Measurements from ENCODE around the gene MX1.

Gene MX1

DNA sequence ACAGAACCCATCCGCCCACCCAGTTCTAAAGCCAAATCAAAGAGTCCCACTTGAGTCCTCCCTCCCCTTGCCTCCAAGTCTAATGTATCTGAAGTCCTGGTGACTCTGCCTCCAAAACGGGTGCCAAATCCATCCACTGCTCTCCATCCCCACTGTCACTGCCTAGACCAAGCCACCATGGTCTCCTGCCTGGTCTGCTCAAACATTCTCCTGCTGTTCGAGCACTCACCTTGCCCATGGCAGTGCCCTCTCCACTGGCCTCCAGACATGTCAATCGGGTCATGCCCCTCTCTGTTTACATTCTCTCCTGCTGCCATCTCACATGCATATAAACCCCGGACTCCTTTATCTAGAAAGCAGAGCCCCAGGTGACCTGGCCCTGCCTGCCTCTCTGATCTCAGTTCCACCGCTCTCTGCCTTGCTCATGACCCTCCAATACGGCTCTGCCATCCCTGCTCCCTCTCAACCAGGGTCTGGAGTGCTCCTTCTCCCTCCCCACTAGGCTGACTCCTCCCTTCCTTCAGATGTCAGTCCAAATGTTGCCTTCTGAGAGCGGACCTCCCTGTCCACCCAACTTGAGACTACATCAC is 32.1 kb upstream of the MX1 start:
- H3K27ac ChIP-seq (ENCODE audit: low read depth in 2 of 2, low read length in 2 of 2) = no peak overlapping the region
- peaks cover 0 to 3% of the 10 kb centered on the region in 2 donors for H3K27me3 ChIP-seq (ENCODE audit: control insufficient read depth in 2 of 2, insufficient read depth in 2 of 2, low read length in 2 of 2)
- no peak overlapping the region for H3K9ac ChIP-seq (ENCODE audit: low read depth in 1 of 2, low read length in 2 of 2)
- no peaks in the 10 kb centered on the region for H3K9me3 ChIP-seq (ENCODE audit: control insufficient read depth in 2 of 2, low read length in 2 of 2)
- H3K4me1 ChIP-seq (ENCODE audit: control insufficient read depth in 2 of 2, insufficient read depth in 2 of 2, low read length in 2 of 2) = no peaks in the 10 kb centered on the region
- no peaks in the 10 kb centered on the region for H3K36me3 ChIP-seq (ENCODE audit: control insufficient read depth in 2 of 2, insufficient read depth in 2 of 2, low read length in 2 of 2)
- no peak overlapping the region for H3K4me3 ChIP-seq (ENCODE audit: low read length in 2 of 2)

DNA sequence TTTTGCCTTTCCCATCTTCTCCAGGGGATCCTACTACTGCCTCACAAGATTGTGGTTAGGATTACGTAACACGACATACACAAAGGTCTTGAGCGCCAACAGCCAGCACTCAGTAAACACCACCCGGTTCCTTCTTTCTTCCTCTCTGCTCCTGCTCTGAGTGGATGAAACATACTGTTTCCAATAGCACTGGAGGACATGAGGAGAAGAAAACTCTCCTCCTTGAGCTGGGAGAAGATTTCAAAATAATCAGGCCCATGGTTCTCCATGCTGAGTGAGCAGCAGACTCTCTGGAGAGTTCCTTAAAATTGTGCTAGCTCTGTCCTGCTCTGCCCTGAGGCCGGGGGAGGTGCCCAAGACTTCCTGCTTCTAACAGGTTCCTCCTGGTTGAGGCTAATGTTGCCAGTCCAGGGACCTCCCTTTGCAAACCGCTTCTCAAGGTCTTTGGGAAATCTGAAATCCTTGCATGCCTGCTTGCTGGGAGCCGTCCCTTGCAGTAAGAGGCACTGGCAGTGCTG is 29.4 kb upstream of the MX1 start:
- peaks cover 0 to 3% of the 10 kb centered on the region in 2 donors for H3K27me3 ChIP-seq (ENCODE audit: control insufficient read depth in 2 of 2, insufficient read depth in 2 of 2, low read length in 2 of 2)
- H3K9me3 ChIP-seq (ENCODE audit: control insufficient read depth in 2 of 2, low read length in 2 of 2) = no peaks in the 10 kb centered on the region
- peak overlapping the region in 1 of 2 donors; percentile 7 for H3K27ac ChIP-seq (ENCODE audit: low read depth in 2 of 2, low read length in 2 of 2)
- no peak overlapping the region for H3K4me3 ChIP-seq (ENCODE audit: low read length in 2 of 2)
- no peaks in the 10 kb centered on the region for H3K4me1 ChIP-seq (ENCODE audit: control insufficient read depth in 2 of 2, insufficient read depth in 2 of 2, low read length in 2 of 2)
- H3K9ac ChIP-seq (ENCODE audit: low read depth in 1 of 2, low read length in 2 of 2) = peak overlapping the region in 1 of 2 donors; percentile 2
- no peaks in the 10 kb centered on the region for H3K36me3 ChIP-seq (ENCODE audit: control insufficient read depth in 2 of 2, insufficient read depth in 2 of 2, low read length in 2 of 2)

DNA sequence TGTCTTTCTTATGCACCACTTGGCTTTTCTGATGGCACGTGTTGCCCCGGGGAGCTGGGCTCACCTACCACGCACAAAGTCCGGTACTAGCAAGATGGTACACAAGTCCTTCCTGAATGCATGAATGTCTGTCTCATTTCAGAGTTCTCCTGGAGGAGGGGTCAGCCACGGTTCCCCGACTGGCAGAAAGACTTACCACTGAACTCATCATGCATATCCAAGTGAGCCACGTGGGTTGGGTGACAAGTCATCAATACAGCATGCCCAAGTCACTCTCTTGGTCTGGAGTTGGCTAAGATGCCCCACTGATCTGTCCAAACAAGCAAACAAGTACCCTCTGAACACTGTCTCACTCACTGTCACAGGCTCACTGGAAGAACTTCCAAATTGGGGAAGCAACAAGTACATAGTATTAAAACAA is 28.6 kb upstream of the MX1 start:
- Histone ChIP-seq H3K9me3 (ENCODE audit: control insufficient read depth in 2 of 2, low read length in 2 of 2) (no peaks in the 10 kb centered on the region), H3K27me3 (ENCODE audit: control insufficient read depth in 2 of 2, insufficient read depth in 2 of 2, low read length in 2 of 2) (peaks cover 0 to 3% of the 10 kb centered on the region in 2 donors), H3K4me1 (ENCODE audit: control insufficient read depth in 2 of 2, insufficient read depth in 2 of 2, low read length in 2 of 2) (no peaks in the 10 kb centered on the region), H3K9ac (ENCODE audit: low read depth in 1 of 2, low read length in 2 of 2) (no peak overlapping the region), H3K4me3 (ENCODE audit: low read length in 2 of 2) (no peak overlapping the region), H3K36me3 (ENCODE audit: control insufficient read depth in 2 of 2, insufficient read depth in 2 of 2, low read length in 2 of 2) (peaks cover 0 to 5% of the 10 kb centered on the region in 2 donors), H3K27ac (ENCODE audit: low read depth in 2 of 2, low read length in 2 of 2) (no peak overlapping the region)

DNA sequence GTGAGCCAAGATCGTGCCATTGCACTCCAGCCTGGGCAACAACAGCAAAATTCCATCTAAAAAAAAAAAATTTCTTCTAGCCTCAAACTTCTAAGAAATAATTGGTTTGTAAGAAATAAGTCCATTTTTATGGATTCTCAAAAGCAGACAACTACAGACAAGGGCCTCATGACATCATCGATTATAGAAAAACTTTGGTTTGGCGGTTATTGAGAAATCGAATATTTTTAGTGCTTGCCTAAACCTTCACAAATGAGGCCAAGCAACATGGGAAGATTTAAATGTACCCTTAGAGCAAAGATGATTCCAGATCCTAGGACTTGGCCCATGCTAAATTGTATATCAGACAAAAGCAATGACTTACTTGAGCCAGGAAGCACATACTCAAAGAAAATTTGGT is 27.8 kb upstream of the MX1 start:
- no peak overlapping the region for H3K27ac ChIP-seq (ENCODE audit: low read depth in 2 of 2, low read length in 2 of 2)
- H3K4me1 ChIP-seq (ENCODE audit: control insufficient read depth in 2 of 2, insufficient read depth in 2 of 2, low read length in 2 of 2) = no peaks in the 10 kb centered on the region
- H3K4me3 ChIP-seq (ENCODE audit: low read length in 2 of 2) = no peak overlapping the region
- no peak overlapping the region for H3K9ac ChIP-seq (ENCODE audit: low read depth in 1 of 2, low read length in 2 of 2)
- H3K36me3 ChIP-seq (ENCODE audit: control insufficient read depth in 2 of 2, insufficient read depth in 2 of 2, low read length in 2 of 2) = peaks cover 0 to 5% of the 10 kb centered on the region in 2 donors
- H3K27me3 ChIP-seq (ENCODE audit: control insufficient read depth in 2 of 2, insufficient read depth in 2 of 2, low read length in 2 of 2) = peaks cover 0 to 3% of the 10 kb centered on the region in 2 donors
- H3K9me3 ChIP-seq (ENCODE audit: control insufficient read depth in 2 of 2, low read length in 2 of 2) = no peaks in the 10 kb centered on the region

DNA sequence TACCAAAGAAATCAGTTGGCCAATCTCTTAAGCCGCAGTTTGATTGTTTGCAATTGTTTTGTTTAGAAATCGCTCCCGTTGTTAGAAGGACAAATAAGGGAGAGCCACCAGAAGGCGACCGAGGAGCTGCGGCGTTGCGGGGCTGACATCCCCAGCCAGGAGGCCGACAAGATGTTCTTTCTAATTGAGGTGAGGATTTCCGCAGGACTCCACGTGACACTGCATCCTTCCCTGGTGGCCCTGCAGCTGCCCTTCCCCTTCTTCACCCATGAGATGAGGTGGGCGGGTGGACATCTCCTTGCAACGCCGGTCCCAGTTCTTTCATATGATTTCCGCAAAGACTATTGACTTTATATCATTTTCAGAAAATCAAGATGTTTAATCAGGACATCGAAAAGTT is 27.2 kb upstream of the MX1 start:
- no peak overlapping the region for H3K27ac ChIP-seq (ENCODE audit: low read depth in 2 of 2, low read length in 2 of 2)
- H3K9me3 ChIP-seq (ENCODE audit: control insufficient read depth in 2 of 2, low read length in 2 of 2) = no peaks in the 10 kb centered on the region
- H3K27me3 ChIP-seq (ENCODE audit: control insufficient read depth in 2 of 2, insufficient read depth in 2 of 2, low read length in 2 of 2) = peaks cover 0 to 1% of the 10 kb centered on the region in 2 donors
- H3K4me3 ChIP-seq (ENCODE audit: low read length in 2 of 2) = no peak overlapping the region
- H3K9ac ChIP-seq (ENCODE audit: low read depth in 1 of 2, low read length in 2 of 2) = no peak overlapping the region
- H3K36me3 ChIP-seq (ENCODE audit: control insufficient read depth in 2 of 2, insufficient read depth in 2 of 2, low read length in 2 of 2) = peaks cover 0 to 5% of the 10 kb centered on the region in 2 donors
- H3K4me1 ChIP-seq (ENCODE audit: control insufficient read depth in 2 of 2, insufficient read depth in 2 of 2, low read length in 2 of 2) = no peaks in the 10 kb centered on the region

DNA sequence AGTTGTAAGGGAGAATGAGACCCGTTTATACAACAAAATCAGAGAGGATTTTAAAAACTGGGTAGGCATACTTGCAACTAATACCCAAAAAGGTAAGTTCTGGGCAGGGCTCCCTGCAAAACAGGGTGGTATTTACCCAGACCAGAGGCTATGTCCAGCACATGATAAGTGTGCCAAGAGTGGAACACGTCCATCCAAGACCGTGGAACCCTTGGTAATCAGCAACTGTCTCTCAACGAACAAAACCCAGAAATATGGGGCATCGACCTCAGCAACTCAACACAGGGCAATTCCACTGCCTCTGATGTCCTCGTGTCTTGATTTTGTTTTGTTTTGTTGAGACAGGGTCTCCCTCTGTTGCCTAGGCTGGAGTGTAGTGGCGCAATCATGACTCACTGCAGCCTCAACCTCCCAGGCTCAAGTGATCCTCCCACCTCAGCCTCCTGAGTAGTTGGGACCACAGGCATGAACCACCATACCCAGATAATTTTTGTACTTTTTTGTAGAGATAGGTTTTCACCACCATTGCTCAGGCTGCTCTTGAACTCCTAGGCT is 26.7 kb upstream of the MX1 start:
- peaks cover 0 to 5% of the 10 kb centered on the region in 2 donors for H3K36me3 ChIP-seq (ENCODE audit: control insufficient read depth in 2 of 2, insufficient read depth in 2 of 2, low read length in 2 of 2)

DNA sequence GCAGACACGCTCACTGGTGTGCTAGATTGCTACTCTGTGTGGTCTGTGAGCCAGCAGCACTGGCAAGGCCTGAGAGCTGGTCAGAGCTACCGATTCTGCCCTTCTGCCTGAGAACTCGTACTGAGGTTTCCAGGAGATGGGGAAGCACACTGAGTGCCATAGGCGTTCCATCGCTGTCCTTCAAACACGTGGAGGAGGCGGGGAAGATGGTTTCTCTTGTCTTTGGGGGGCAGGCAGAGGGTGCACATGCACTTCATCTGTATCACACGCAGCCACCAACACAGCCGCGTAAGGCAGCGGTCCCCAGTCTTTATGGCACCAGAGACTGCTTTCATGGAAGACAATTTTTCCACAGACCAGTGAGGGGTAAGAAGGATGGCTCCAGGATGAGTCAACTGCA is 23.8 kb upstream of the MX1 start:
- peaks cover 0 to 6% of the 10 kb centered on the region in 2 donors for H3K36me3 ChIP-seq (ENCODE audit: control insufficient read depth in 2 of 2, insufficient read depth in 2 of 2, low read length in 2 of 2)
- H3K4me1 ChIP-seq (ENCODE audit: control insufficient read depth in 2 of 2, insufficient read depth in 2 of 2, low read length in 2 of 2) = no peaks in the 10 kb centered on the region
- H3K9me3 ChIP-seq (ENCODE audit: control insufficient read depth in 2 of 2, low read length in 2 of 2) = no peaks in the 10 kb centered on the region
- H3K4me3 ChIP-seq (ENCODE audit: low read length in 2 of 2) = no peak overlapping the region
- no peak overlapping the region for H3K9ac ChIP-seq (ENCODE audit: low read depth in 1 of 2, low read length in 2 of 2)
- H3K27me3 ChIP-seq (ENCODE audit: control insufficient read depth in 2 of 2, insufficient read depth in 2 of 2, low read length in 2 of 2) = no peaks in the 10 kb centered on the region
- H3K27ac ChIP-seq (ENCODE audit: low read depth in 2 of 2, low read length in 2 of 2) = no peak overlapping the region

More for the DNA sequence above, 26.7 kb upstream of the MX1 start:
- no peak overlapping the region for H3K27ac ChIP-seq (ENCODE audit: low read depth in 2 of 2, low read length in 2 of 2)
- no peak overlapping the region for H3K9ac ChIP-seq (ENCODE audit: low read depth in 1 of 2, low read length in 2 of 2)
- H3K4me1 ChIP-seq (ENCODE audit: control insufficient read depth in 2 of 2, insufficient read depth in 2 of 2, low read length in 2 of 2) = no peaks in the 10 kb centered on the region
- no peaks in the 10 kb centered on the region for H3K27me3 ChIP-seq (ENCODE audit: control insufficient read depth in 2 of 2, insufficient read depth in 2 of 2, low read length in 2 of 2)
- no peaks in the 10 kb centered on the region for H3K9me3 ChIP-seq (ENCODE audit: control insufficient read depth in 2 of 2, low read length in 2 of 2)
- no peak overlapping the region for H3K4me3 ChIP-seq (ENCODE audit: low read length in 2 of 2)

DNA sequence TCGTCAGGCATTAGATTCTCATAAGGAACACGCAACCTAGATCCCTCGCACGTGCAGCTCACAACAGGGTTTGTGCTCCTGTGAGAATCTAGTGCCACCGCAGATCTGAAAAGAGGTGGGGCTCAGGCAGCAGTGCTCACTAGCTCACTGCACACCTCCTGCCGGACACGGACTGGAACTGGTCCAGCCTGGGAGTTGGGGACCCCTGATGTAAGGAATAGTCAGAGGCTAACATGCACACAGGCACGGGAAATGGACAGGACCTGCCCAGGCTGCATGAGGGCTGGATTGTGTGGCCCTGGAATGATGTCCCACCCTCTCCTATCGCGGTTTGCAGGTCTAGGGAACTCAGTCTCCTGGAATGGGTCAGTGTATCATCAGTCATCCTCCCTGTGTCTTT is 23.2 kb upstream of the MX1 start:
- Histone ChIP-seq H3K27ac (ENCODE audit: low read depth in 2 of 2, low read length in 2 of 2) (no peak overlapping the region), H3K27me3 (ENCODE audit: control insufficient read depth in 2 of 2, insufficient read depth in 2 of 2, low read length in 2 of 2) (no peaks in the 10 kb centered on the region), H3K36me3 (ENCODE audit: control insufficient read depth in 2 of 2, insufficient read depth in 2 of 2, low read length in 2 of 2) (peaks cover 0 to 6% of the 10 kb centered on the region in 2 donors)

DNA sequence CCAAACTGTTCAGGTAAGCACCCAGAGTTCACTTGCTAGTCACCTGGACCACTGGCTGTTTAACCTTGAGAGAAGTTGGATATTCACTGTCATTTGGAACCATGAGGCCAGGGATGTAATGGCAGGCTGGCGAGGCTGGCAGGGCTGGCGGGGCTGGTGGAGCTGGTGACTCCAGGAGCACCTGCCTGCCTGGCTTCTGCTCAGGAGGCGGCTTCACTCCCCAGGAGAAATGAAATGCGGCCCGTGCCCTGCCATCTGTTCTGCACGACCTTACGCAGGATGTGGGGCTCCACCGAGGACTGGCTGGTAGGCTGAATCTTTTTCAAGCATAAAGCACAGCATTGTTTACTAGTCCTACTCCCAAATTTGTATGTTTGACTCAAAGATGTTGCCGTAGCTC is 22.7 kb upstream of the MX1 start:
- Histone ChIP-seq H3K9me3 (ENCODE audit: control insufficient read depth in 2 of 2, low read length in 2 of 2) (no peaks in the 10 kb centered on the region), H3K36me3 (ENCODE audit: control insufficient read depth in 2 of 2, insufficient read depth in 2 of 2, low read length in 2 of 2) (peaks cover 0 to 11% of the 10 kb centered on the region in 2 donors), H3K27me3 (ENCODE audit: control insufficient read depth in 2 of 2, insufficient read depth in 2 of 2, low read length in 2 of 2) (no peaks in the 10 kb centered on the region), H3K4me3 (ENCODE audit: low read length in 2 of 2) (no peak overlapping the region), H3K4me1 (ENCODE audit: control insufficient read depth in 2 of 2, insufficient read depth in 2 of 2, low read length in 2 of 2) (no peaks in the 10 kb centered on the region), H3K27ac (ENCODE audit: low read depth in 2 of 2, low read length in 2 of 2) (no peak overlapping the region), H3K9ac (ENCODE audit: low read depth in 1 of 2, low read length in 2 of 2) (no peak overlapping the region)

More for the DNA sequence above, 23.2 kb upstream of the MX1 start:
- Histone ChIP-seq H3K4me3 (ENCODE audit: low read length in 2 of 2) (no peak overlapping the region), H3K9me3 (ENCODE audit: control insufficient read depth in 2 of 2, low read length in 2 of 2) (no peaks in the 10 kb centered on the region), H3K4me1 (ENCODE audit: control insufficient read depth in 2 of 2, insufficient read depth in 2 of 2, low read length in 2 of 2) (no peaks in the 10 kb centered on the region), H3K9ac (ENCODE audit: low read depth in 1 of 2, low read length in 2 of 2) (no peak overlapping the region)

DNA sequence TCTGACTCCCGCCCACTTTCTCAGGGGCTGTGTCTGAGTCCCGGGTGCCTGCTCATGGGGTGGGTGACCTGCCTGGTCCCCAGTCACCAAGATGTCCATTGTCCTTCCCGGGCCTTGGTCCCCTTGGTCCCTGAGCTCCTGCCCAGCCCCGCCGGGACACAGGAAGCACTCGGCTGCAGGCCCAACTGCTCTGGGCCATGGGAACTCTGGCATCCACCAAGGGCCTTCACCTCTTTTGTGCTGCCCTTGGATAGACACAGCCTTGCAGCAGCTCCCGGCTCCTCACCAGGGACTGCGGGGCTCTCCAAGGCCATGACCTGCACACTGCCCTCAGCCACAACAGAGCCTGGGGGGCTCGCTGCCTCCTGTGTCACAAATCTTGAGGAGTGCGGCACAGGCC is 22.1 kb upstream of the MX1 start:
- H3K9ac ChIP-seq (ENCODE audit: low read depth in 1 of 2, low read length in 2 of 2) = no peak overlapping the region
- H3K27ac ChIP-seq (ENCODE audit: low read depth in 2 of 2, low read length in 2 of 2) = no peak overlapping the region
- H3K27me3 ChIP-seq (ENCODE audit: control insufficient read depth in 2 of 2, insufficient read depth in 2 of 2, low read length in 2 of 2) = no peaks in the 10 kb centered on the region
- peaks cover 0 to 11% of the 10 kb centered on the region in 2 donors for H3K36me3 ChIP-seq (ENCODE audit: control insufficient read depth in 2 of 2, insufficient read depth in 2 of 2, low read length in 2 of 2)
- no peak overlapping the region for H3K4me3 ChIP-seq (ENCODE audit: low read length in 2 of 2)
- no peaks in the 10 kb centered on the region for H3K9me3 ChIP-seq (ENCODE audit: control insufficient read depth in 2 of 2, low read length in 2 of 2)
- no peaks in the 10 kb centered on the region for H3K4me1 ChIP-seq (ENCODE audit: control insufficient read depth in 2 of 2, insufficient read depth in 2 of 2, low read length in 2 of 2)

Data from mucosa of rectum (tissue), 2 donors.